M059J (cell line): ENCODE measurements around the gene TEX28. TPM values are rescaled to one million over a fixed set of nuclear protein-coding genes. Genes with fewer than 3 reads are reported as not detected.
"Not testable (repeated sequence)": the region's sequence is repeated elsewhere in the genome, so short reads cannot be mapped to it uniquely, and the experiment has no call there.

ENCODE experiments used
- DNase-seq: peaks from one replicate; pipeline ENCODE4 v3.0.0-alpha.2; 2012; ENCODE audit warnings: low read depth
- total RNA-seq: library from RNA; depleted of rRNA; stranded (reverse); fragments of >200 nt; shearing (Covaris generic); gene quantifications from 2 replicates; pipeline ENCODE4 v1.2.3, GENCODE V29; 2014

Gene TEX28
- total RNA-seq, 1 experiment from 2014 or later, result not detected

- peak; percentile 10 for DNase-seq
These were observed 16.0 kb upstream of the TEX28 start for GRCh38 chrX:154310616-154311536.

GRCh38 chrX:154309041-154309775 lies 14.3 kb upstream of the TEX28 start:
- no peak for DNase-seq

DNA sequence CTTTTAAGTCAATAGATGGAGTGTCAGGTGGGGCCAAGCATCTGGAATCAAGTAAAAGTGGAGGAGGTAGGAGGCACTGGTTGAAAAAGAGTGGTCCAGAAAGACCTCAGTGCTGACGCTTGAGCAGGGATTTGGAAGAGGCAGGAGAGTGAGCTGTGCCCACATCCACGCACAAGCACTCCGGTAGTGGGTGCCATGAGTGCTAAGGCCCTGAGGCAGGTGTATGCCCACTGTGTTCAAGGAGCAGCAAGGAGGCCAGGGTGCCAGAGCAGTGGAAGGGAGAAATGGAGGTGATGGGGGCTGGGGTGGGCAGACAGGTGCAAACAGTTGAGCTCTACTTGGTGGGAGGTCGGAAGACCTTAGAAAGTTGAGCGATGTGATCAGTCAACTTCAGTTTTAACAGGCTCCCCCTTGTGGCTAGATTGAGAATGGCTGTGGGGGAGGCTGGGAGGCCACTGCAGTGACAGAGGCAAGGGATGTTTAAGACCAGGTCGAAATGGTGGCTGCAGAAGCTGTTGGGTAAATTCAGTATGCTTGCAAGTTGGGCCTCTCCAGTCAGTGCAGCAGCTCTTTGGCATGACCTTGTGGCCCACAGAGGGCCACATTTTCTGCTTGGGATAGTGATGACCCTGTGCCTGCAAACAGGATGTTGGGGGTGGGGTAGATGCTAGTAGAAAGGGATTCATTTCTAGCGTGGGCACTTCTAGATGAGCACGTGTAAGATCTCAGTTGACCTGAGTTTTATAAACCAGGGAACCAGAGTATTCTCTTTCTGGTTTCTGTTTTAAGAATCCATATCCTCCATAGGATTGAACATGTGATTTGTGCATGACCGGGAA lies 13.4 kb upstream of the TEX28 start:
- peak; percentile 58 for DNase-seq

DNA sequence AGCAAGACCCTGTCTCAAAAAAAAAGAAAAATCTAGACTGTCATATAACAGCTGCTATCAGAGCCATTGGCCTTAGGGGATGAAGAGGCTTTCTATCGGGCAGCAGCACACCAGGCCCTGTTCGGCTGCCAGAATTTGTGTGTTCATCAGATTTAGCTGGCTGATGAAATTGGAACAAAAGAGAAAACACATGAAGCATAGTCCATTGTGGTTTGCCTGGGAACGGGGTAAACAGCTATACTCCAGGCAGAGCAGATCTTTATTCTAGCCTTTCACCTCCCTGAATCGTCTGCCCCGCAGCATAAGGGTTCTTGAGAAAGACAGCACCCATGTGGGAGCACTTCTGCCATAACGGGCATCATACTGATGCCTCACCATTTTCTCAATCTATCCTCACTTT lies 12.3 kb upstream of the TEX28 start:
- DNase-seq, result no peak

GRCh38 chrX:154305541-154306205 lies 10.7 kb upstream of the TEX28 start:
- DNase-seq, result no peak

DNA sequence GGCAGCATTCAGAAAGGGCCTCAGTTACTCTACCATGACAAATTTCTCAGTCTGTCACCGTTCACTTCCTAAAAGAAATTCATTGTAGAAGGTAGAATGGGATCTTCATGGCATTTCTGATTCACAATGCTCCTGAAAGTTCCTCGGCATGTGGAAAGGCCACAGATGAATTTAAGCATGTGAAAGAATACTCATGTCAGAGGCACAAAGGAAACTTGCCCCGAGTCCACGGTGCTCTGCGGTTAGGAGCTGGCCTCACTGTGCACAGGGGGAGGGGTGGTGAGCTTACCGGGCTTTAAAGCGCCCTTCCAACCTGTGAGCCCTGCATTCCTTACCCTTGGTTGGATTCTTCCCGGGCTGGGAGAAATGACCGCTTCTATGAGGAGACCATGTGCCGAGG lies 9.9 kb upstream of the TEX28 start:
- DNase-seq, result peak; percentile 25

- DNase-seq, result no peak
These were observed 8.6 kb upstream of the TEX28 start for GRCh38 chrX:154303476-154303875.

- not testable (repeated sequence) for DNase-seq
These were observed 8.1 kb upstream of the TEX28 start for GRCh38 chrX:154302998-154303397.

DNA sequence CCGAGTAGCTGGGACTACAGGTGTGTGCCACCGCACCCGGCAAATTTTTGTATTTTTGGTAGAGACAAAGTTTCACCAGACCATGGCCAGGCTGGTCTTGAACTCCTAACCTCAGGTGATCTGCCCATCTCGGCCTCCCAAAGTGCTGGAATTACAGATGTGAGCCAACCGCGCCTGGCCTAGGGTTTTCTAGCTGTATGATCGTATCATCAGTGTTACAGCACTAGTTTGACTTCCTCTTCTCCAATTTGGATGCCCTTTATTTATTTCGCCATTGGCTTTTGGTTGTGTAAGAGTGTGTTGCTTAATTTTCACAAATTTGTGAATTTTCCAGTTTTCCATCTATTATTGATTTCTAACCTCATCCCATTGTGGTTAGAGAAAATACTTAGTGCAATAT lies 5.9 kb upstream of the TEX28 start:
- no peak for DNase-seq

DNA sequence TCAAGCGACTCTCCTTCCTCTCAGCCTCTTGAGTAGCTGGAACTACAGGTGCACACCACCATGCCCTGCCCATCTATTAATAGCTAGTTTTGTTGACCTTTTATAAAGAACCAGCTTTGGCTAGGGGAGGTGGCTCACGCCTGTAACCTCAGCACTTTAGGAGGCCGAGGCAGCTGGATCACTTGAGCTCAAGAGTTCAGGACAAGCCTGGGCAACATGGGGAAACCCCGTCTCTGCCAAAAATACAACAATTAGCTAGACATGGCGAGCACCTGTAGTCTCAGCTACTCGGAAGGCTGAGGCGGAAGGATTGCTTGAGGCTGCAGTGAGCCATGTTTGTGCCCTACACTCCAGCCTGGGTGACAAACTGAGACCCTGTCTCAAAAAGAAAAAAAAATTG lies 3.4 kb upstream of the TEX28 start:
- DNase-seq, result no peak

DNA sequence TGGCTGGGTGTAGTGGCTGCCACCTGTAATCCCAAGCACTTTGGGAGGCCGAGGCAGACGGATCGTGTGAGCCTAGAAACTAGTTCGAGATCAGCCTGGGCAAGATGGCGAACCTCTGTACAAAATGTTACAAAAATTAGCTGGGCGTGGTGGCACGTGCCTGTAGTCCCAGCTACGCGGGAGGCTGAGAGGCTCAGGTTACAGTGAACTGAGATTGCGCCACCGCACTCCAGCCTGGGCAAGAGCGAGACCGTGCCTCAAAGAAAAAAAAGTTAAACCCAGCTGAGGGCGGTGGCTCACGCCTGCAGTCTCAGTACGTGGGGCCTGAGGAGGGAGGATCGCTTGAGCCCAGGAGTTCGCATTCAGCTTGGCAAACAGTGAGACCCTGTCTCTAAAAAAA lies 1.8 kb upstream of the TEX28 start:
- no peak for DNase-seq

GRCh38 chrX:154295664-154296310 lies 863 bp upstream of the TEX28 start, which contains the start of gene TKTL1:
Gene TKTL1, plus strand, starts transcription at chrX:154295795. Its CDS starts 65 bp downstream, at chrX:154295860.
- DNase-seq, result no peak

DNA sequence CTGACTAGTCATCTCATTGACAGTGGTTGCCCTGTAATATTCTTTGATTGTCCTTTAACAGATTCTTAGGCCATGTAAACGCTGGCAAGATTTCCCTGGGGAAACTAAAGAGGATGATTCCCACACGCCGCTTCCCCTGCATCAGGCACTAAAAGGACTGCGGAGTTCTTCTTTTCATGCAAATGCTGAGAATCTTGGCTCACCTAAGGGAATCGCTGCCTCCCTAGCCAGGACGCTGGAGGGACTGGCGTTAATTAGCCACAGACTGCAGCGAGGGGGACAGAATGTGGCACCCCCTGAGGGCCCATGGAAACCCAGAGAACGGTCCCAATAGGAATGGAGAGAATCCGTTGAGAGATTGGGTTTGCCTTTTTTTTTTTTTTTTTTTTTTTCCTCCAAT lies 8.5 kb downstream of the TEX28 start:
- not testable (repeated sequence) for DNase-seq

DNA sequence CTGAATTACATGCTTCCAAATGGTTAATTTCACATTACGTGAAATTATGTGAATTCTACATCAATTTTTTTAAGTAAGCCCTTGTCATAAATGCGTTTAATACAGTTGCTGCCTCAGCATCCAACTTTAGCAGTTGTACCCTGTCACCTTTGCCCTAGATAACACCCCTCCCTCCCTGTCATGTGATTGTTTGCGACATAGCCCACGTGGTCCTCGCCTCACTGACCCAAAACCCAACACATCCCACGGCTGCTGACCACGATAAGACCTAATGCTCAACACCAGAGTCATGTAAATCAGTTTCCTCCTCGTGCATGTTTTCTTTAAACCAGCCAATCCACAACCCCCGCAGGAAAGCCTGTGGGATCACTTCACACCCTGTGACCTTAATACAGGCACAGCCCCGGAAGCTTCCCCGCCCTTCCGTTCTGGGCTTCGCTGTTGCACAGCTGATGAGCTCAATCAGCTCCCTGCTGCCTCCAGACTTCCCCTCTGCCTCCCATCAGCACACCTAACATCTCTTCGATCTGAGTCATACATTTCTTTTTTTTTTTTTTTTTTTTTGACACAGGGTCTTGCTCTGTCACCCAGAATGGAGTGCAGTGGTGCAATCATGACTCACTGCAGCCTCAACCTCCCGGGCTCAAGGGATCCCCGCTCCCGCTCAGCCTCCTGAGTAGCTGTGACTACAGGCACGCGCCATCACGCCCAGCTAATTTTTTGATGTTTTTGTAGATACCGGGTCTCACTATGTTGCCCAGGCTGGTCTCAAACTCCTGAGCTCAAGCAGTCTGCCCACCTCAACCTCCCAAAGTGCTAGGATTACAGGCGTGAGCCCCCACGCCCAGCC lies 10.2 kb downstream of the TEX28 start:
- DNase-seq, result not testable (repeated sequence)

GRCh38 chrX:154269245-154269644 lies 25.7 kb downstream of the TEX28 start:
- DNase-seq, result not testable (repeated sequence)

DNA sequence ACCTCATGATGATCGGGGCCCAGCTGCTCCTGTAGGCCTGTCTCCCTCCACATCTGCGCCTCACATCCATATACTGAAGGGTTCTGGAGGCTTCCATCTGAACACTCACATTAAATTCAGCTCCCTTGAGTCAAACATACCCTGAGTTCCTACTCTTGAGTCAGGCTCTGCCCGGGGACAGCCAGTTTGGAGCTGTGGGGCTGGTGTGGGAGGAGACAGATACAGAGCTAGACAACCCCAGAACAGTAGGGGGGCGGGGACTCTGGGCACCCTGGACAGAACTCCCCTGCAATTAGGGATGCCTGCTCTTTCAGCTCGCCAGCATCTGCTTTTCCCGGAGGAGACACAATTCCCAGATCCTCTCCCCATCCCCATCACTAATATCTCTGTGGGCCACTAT lies 31.9 kb downstream of the TEX28 start:
- DNase-seq, result not testable (repeated sequence)

DNA sequence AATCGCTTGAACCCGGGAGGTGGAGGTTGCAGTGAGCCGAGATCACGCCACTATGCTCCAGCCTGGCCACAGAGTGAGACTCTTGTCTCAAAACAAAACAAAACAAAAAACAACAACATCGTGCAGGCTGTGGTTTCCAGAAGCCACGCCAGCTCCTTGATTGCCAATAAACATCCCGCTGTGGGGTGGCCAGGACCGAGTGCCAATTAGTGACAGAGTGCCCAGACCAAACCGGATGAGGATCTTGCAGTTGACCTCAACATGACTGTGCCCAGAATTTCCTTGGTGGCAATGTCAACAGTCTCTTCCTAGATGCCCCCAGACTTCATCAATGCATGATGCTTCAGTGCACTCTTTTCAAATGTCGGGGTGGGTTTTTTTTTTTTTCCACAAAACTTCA lies 36.2 kb downstream of the TEX28 start:
- DNase-seq, result not testable (repeated sequence)

- DNase-seq, result not testable (repeated sequence)
These were observed 37.6 kb downstream of the TEX28 start, which contains the start of gene OPN1MW3 for GRCh38 chrX:154257282-154257681. Gene OPN1MW3, plus strand, starts transcription at chrX:154257582. Its CDS starts 38 bp downstream, at chrX:154257620.

- not testable (repeated sequence) for DNase-seq
These were observed 46.8 kb downstream of the TEX28 start for GRCh38 chrX:154248076-154248475.
